GM10248 (cell line): ENCODE measurements around the gene CD19.
"Not testable (repeated sequence)": the region's sequence is repeated elsewhere in the genome, so short reads cannot be mapped to it uniquely, and the experiment has no call there.

Experiments used
- CTCF ChIA-PET: fragments of 300-600 bp; sonication (Branson Sonifier 250); formaldehyde crosslinking; extraction: SDS; loops from one replicate; lab custom pipeline; 2021; ENCODE audit warnings: antibody characterized with exemption; lab: Yijun Ruan, JAX
- POLR2A ChIA-PET: fragments of 350-650 bp; sonication (Branson Sonifier 250); formaldehyde crosslinking; extraction: SDS; loops from one replicate; lab custom pipeline; 2020; ENCODE audit warnings: antibody characterized with exemption; lab: Yijun Ruan, JAX
- DNase-seq: peaks from one replicate; pipeline ENCODE4 v3.0.0; 2012; ENCODE audit errors: extremely low spot score
- CTCF ChIP-seq: IDR thresholded peaks from 2 replicates; pipeline ENCODE4 v1.5.1; 2012; ENCODE audit warnings: mild to moderate bottlenecking, low read depth; ENCODE audit errors: extremely low read depth, missing control alignments, control extremely low read depth

CD19 gene

GRCh38 chr16:28937222-28937876 lies 5.6 kb downstream of the CD19 start:
- ChIA-PET CTCF (interaction anchor here (1.1 to 12.7 kb wide), 3 partner anchors 6 to 90 kb away, joined by 3 to 139 read pairs (median 3); no protein-coding TSS in a partner anchor), POLR2A (no interaction called here)
- TF ChIP-seq CTCF, result no peak
- no peak for DNase-seq

GRCh38 chr16:28938721-28939120 lies 7.0 kb downstream of the CD19 start:
- no peak for DNase-seq
- TF ChIP-seq CTCF, result no peak
- POLR2A ChIA-PET, result no interaction called here
- CTCF ChIA-PET, result interaction anchor here (1.1 kb wide), 1 partner anchor 92 kb away, joined by 3 read pairs; no protein-coding TSS in a partner anchor

- POLR2A ChIA-PET, result interaction anchor here (0.7 kb wide), 1 partner anchor 94 kb away, joined by 3 read pairs; the partner anchor contains the start of gene TUFM
- DNase-seq, CTCF ChIA-PET: not testable (repeated sequence)
Measured at GRCh38 chr16:28939825-28940224, 8.1 kb downstream of the CD19 start.

- POLR2A ChIA-PET, result interaction anchor here (0.6 to 0.7 kb wide), 2 partner anchors 31 to 333 kb away, joined by 3 to 5 read pairs; partner anchors contain the start of gene SULT1A1
- CTCF ChIA-PET, result interaction anchor here (1.7 to 7.5 kb wide), 4 partner anchors 12 to 98 kb away, joined by 5 to 139 read pairs (median 59); partner anchors contain the start of genes CD19 and TUFM
- no peak for TF ChIP-seq CTCF
- no peak for DNase-seq
Measured at GRCh38 chr16:28943281-28943680, 11.5 kb downstream of the CD19 start.

GRCh38 chr16:28946681-28947080 lies 14.9 kb downstream of the CD19 start:
- DNase-seq, result no peak
- ChIA-PET POLR2A (no interaction called here), CTCF (interaction anchor here (0.9 to 7.5 kb wide), 8 partner anchors 11 to 102 kb away, joined by 3 to 65 read pairs (median 4); partner anchors contain the start of genes CD19 and TUFM)
- TF ChIP-seq CTCF, result no peak

GRCh38 chr16:28950648-28951409 lies 19.1 kb downstream of the CD19 start, which contains the start of gene NFATC2IP:
TSS of gene NFATC2IP (plus strand) at chr16:28950937. CDS start at chr16:28951012, 75 bp downstream.
- ChIA-PET POLR2A (interaction anchor here (0.5 kb wide), 1 partner anchor 97 kb away, joined by 8 read pairs; no protein-coding TSS in a partner anchor), CTCF (no interaction called here)
- no peak for TF ChIP-seq CTCF
- DNase-seq, result peak; percentile 99
